DMS79 (cell line): ENCODE data around the gene TRAF3IP1.
"Not testable (repeated sequence)": the region's sequence is repeated elsewhere in the genome, so short reads cannot be mapped to it uniquely, and the experiment has no call there.

Source experiments
- DNase-seq: peaks from one replicate; lab custom pipeline; 2025; lab: John Stamatoyannopoulos, UW

The TRAF3IP1 gene

DNA sequence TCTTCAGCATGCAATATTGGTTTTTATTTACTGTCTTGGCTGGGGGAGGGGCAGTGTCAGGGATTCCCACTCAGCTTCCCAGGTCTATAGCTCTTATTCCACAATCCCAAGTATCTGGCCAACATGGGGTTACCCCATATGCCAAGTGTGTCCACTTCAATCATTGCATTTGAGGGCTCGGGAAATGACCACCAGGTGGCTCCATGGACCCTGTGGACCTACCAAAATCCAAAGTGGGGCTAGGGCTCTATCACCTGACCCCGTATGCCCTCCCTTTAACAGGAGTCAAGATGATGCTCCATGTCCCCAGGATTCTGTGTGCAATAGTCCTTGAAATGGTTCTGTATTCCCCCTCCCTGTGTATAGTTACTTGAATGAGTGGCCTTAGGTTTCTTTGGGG, 12.1 kb upstream of the TRAF3IP1 start:
- no peak for DNase-seq

DNA sequence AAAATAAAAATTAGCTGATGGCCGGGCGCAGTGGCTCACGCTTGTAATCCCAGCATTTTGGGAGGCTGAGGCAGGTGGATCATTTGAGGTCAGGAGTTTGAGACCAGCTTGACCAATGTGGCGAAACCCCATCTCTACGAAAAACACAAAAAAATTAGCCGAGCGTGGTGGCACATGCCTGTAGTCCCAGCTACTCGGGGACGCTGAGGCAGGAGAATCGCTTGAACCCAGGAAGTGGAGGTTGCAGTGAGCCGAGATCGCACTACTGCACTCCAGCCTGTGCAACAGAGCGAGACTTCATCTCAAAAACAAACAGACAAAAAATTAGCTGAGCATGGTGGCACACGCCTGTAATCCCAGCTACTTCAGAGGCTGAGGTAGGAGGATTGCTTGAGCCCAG, 9.6 kb upstream of the TRAF3IP1 start:
- DNase-seq, result not testable (repeated sequence)

DNA sequence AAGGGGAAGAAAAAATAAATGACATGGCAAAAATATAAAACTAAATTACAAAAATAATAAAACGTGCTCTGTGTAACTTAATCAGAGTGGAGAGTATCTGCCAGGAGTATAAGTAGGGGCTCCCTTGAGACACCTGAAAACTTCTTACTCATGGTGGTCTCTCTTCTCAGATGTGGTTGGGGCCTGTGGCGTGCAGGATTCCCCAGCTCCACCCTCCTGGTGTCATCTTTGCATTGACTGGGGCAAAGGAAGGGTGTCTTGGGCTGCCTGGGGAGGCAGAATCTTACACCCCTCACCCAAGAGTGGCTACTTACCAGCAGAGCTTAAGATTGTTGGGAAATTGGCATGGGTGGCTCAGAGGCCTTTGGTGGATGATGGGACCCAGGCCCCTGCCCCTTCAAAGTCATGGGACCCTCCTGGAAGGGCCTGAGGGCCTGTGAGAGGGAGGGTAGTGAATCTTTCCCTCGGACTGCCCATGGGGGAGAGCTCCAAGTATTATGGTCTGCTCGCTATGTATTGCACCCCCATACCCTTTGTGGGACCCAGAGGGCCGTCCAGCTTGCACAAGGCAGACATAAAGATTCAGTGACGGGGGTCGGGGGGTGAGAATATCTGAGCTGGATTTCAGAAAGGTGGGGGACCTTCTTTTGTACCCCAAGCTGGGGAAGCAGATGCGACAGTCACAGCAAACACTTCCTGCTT, 6.9 kb upstream of the TRAF3IP1 start:
- no peak for DNase-seq

DNA sequence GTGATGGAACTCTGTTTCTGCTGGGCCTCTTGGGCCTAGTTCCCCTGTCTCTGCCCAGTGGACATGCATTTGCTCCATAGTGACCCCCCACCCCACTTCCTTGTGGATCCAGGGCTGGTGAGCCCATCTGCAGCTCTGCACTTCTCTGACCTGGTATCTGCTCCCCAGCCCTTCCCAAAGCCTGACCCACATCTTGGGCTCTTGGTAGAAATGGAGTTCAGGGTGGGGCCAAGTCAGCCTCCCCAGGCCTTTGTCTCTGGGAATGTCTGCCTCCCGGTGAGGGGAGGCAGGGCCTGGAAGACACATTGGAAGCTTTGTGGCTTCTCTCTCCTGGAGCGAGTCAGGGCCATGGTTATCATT, 6.3 kb upstream of the TRAF3IP1 start:
- DNase-seq, result no peak

DNA sequence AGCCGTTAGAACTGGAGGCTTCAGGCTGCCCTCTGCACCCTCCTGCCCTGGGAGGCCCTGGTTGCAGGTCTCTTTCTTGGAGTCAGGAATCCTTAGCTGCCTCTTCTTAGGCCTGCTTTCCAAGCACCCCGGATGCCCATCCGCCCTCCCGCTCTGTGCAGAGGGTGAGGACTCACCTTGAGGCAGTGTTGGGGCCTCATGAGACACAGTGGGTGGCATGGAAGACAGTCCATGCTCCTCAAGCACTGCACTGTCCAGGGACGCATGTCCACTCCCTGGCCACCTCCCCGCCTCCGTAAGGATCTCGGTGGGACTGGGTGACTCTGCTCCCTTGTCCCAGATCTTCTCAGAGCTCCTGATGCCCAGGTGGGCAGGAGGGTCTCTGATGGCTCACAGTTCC, 5.7 kb upstream of the TRAF3IP1 start:
- DNase-seq, result no peak

DNA sequence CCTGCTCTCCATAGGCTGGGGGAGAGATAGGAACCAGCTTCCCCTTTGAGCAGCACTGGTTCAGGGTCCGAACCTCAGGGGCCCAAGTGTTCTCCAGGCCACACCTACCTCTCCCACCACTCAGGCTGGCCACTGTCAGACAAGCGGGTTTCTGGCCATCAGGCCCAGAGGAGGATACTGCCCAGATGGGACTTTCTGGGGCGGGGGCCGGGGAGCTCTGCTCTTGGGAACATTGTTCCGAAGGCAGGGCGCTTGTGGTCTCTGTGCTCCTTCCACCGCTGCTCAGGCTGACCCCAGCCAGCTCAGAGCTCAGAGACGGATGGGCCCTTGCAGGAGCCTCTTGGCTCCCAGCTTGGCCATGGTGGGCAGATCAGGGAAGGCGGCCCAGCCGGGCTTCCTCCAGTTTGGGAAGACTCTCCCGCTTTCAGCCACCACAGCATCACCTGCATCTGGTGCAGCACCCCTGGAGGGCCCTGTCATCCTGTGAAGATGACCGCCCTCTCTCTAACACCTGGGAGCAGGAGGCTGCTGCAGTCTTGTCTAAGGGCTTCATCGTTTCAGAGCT, 5.2 kb upstream of the TRAF3IP1 start:
- DNase-seq, result no peak

DNA sequence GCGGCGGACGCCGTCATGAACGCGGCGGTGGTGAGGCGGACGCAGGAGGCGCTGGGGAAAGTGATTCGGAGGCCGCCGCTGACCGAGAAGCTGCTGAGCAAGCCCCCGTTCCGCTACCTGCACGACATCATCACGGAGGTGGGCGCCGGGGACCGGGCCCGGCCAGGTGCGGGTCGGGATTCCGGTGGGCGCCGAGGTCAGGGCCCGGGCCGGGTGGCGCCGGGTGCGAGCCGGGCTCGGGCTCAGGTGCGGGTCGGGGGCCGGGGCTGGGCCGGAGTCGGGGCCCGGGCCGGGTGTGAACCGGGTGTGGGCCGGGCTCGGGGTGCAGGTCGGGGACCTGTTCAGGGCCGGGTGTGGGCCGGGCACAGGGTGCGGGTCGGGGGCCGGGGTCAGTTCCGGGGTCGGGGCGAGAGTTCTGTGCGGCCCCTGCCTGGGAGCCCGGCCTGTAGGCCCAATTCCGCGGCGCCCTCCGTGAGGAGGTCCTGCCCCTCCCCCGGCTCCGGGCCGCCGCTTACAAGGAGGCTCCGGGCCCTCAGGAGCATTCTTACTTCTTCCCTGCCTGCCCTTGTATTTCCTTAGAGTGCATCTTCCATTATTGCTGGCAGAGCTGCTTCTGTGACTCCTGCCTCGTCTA, 447 bp downstream of the TRAF3IP1 start:
- no peak for DNase-seq

DNA sequence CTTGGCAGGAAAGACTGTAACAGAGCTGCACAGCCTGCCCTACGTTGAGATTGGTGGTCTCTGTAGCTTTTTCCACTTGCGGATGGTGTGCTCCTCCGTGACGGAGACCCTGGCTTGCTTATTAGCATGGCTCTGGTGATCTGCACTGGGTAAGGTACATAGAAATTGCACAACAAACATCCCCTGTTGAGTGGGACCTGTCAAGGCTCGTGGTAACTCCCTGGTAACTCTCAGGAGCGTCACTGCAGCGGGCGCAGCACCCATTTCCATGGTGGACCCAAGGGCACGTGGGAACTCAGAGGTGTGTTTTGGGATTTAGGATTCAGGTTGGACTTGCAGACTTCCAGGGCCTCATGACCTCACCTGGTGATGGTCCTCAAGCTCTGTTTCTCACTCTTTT, 1.1 kb downstream of the TRAF3IP1 start:
- DNase-seq, result no peak

DNA sequence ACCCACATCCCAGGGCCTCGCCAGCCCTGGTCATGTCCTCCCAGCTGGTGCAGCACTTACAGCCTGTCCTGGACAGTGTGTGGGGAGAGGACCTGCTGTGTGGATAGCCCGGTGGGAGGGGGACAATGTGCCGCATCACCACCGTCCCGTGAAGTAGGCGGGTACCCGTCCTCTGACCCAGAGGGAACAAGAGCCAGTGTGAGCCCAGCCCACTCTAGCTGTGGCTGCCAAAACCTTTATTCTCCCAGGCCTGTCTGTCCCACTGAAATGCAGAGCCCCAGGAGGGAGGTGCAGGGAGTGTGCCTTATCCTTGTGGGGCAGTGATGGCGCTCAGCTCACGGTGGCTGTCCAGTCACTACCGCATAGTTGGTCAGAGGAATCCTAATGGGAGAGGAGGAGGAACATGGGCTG, 1.7 kb downstream of the TRAF3IP1 start:
- DNase-seq, result no peak

DNA sequence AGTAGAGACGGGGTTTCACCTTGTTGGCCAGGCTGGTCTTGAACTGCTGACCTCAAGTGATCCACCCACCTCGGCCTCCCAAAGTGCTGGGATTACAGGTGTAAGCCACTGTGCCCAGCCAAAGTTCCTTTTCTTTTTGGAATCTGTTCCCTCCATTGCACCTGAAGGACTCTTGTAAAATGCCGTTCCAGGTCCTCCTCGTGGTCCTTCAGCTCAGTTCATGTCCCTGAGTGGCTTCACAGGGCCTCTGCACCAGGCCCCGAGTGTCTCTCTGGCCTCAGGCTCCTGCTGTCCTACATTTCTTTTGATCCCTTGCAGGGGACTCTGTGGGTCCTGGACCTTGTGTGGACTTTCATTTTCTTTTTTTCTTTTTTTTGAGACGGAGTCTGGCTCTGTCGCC, 3.9 kb downstream of the TRAF3IP1 start:
- not testable (repeated sequence) for DNase-seq

DNA sequence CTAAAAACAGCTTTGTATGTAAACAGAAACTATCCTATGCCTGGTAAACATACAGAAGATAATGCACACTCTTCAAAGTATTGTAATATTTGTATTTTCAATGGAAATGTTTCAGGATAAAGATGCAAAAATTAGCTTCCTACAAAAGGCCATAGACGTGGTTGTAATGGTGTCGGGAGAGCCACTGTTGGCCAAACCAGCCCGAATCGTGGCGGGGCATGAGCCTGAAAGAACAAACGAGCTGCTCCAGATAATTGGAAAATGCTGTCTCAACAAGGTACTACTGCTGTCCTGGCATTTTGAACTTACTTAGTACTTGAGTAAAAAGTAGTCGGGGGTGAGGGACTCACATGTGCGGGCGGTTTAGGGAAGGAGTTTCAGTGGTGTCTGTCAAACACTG, 5.4 kb downstream of the TRAF3IP1 start:
- DNase-seq, result no peak

DNA sequence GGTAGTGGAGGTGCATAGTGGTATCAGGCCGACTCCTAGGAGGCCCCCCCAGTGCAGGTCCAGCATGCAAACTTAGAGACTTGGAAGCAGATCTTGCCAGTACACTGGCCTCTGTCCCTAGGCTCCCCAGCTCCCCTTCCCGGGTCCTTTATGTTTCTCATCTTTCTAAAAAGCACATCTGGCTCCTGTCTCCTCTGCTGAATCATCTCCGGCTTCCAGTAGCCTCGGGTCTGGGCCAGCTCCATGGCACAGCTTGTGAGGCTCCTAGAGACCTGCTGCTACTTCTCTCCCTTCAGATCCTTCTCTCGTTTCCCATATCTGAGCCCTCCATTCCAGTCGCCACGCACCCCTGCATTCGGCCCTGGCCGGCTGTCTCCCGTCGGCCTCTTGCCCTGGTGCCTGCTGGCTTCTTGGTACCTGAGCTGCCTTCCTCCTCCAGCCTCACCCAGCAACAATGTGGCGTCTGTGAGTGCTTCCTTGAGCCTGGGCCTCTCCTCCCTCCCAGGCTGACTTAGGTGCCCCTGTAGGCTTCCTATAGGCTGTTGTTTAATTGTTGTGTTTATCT, 6.6 kb downstream of the TRAF3IP1 start:
- no peak for DNase-seq

DNA sequence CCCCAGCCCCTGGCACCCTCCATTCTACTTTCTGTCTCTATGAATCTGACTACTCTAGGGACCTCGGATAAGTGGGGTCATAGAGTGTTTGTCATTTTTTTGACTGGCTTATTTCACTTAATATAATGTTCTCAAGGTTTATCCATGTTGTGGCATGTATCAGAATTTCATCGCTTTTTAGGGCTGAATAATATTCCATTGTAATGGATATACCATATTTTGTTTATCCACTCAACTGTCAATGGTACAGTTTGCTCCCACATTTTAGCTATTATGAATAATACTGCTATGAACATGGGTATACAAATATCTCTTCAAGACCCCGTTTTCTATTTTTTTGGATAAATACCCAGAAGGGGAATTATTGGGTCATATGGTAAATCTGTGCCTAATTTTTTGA, 7.4 kb downstream of the TRAF3IP1 start:
- DNase-seq, result no peak

DNA sequence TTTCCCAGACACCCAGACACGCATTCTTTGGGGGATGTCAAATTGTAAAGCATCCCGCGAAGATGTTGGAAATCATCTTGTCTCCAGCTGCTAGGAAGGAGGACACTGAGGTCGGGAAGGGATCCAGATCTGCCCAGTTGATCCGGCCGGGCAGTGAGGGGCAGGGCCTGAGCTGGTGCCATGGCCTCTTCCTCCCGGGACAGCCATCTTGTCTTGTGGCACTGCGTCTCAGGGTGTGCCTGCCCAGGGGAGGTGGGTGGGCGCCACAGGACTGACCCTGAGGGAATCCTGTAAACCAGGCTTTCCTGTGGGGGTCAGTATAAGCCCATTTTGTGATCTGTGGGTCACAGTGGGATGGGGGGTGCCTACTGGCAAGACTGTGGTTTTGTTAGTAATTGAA, 10.1 kb downstream of the TRAF3IP1 start:
- DNase-seq, result no peak

DNA sequence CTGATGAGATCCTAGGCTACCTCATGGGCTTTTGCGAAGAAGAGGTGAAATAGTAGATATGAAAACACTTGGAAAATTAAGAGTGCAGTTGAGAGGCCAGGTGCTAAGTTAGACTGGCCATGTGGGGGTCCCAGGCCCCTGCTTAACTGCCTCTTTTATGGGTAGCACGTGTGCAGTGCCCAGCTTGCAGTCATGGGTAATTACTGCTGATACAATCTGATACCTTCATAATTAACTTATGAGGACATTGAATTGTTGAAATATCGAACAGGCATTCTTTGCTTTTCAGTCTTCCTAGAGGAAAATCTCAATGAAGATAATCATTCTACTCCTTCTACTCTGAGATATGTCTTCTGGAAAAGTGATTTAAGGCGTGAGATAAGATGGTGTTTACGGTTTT, 11.6 kb downstream of the TRAF3IP1 start:
- peak; percentile 24 for DNase-seq

DNA sequence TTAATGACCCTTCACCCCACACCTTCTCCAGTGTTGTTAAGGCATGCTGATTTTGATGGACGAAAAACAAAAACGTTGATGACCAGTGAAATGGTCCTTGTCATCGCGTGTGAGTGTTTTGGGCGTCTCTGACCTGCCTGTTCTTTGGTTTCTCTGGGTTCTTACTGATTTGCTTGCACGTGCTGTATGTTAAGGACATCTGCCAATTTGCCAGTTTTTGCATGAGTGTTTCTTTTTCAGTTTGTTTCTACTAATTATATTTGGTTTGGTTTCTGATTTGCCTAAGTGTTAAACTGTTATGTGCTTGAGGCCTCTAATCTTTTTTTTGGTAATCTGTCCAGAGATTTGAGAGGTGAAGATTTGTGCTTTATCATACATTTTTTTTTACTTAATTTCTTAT, 14.6 kb downstream of the TRAF3IP1 start:
- DNase-seq, result no peak

DNA sequence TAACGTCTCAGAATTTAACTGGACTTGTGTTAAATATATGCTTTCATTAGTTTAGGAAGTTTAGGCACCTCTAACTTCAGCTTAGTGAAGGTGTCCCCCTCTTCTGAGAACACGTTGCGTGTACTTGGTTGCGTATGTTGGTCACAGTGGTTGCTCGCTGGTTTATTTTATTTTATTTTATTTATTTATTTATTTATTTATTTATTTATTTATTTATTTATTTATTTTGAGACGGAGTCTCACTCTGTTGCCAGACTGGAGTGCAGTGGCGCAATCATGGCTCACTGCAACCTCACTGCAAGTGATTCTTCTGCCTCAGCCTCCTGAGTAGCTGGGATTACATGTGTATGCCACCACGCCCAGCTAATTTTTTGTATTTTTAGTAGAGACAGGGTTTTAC, 15.3 kb downstream of the TRAF3IP1 start:
- not testable (repeated sequence) for DNase-seq

DNA sequence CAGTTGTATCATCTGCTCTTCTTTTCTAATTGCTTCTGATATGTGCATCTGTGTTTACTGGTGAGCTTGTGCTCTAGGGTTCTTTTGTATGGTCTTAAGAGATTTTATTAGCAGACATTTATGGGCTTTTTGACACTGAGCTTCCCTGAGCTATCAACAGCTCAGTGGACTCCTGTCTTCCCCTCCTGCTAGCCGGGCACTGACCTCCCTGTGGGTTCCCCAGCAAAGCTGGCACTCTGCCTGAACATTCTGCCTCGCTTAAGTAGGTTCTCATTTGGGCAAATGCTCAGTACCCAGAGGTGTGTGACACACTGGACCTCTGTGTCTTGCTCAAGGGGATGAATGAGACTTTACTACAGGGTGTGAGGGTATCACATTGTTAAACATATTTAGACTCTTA, 15.8 kb downstream of the TRAF3IP1 start:
- DNase-seq, result no peak

DNA sequence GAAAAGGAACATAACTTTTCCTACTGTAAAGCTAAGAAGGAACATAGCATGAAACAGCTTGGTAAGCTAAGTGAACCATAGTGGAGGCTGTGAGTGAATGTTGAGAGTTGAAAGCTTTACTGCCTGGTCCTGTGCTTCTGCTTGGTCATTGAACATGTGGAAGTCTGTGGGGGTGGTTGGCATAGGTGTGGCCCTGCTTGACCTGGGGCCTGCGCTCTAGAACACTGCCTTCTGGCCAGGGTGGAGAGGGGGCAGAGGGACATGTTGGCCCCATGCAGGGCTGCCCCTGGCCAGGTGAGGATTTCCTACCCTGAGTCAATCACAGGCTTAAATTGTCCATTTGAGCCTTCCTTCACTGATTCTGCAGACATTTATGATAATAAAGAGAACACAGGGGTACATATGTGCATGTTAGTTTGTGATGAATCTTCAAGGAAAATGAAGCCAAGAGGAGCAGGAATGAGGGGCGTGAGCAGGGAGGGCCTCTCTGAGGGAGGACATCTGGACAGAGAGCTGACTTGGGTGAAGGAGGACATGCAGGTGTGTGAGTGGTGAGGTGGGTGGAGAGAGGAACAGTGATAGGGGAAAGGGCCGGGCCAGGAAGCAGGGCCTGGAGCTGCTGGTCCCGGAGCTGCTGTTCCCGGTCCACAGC, 16.6 kb downstream of the TRAF3IP1 start:
- DNase-seq, result no peak

DNA sequence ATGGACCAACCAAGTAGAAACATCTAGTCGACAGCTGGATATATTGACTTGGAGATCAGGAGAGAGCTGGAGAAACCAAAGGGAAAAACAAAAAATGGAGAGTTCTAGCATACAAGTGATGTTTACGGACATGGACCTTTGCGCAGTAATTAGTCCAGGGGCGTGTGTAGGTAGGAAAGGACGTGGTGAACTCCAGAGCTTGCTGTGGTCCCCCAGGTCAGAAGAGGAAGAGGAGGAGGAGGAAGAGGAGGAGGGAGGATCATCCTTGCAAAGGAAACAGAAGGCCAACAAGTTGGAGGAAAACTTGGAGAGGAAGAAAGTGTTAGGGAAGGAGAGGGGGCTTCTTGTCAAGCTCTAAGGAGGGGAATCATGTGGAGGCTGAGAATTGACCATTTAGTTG, 17.5 kb downstream of the TRAF3IP1 start:
- no peak for DNase-seq

DNA sequence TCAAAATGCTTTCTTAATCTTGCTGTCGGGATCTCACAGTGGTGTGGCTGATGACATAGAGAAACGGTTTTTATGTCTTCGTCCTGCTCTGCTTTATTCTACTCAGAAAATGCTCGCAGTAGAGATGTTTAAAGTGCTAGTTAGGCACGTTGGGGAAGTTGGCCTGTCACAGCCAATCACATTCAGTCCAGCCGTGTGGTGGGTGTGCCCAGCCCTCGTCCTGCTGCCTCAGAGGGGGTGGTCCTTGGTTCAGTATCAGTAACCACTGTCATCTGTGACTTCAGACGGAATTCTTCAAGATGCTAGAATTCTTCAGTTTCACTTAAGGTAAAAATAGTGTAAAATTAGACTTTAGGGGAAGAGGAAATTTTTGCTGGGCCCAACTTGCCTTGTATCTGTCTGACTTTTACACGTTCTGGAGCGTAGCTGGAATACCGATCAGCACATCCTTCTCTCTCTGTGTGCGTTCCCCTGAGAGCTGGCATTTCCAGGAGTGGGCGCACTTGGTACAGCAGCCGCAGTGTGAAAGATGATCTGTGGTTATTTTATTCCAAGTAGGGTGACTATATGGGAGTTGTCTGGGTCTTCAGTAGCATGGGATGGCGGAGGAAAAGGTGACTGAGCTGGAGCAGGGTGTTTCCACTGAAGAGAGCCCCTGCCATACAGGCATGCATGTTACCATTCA, 18.5 kb downstream of the TRAF3IP1 start:
- no peak for DNase-seq

DNA sequence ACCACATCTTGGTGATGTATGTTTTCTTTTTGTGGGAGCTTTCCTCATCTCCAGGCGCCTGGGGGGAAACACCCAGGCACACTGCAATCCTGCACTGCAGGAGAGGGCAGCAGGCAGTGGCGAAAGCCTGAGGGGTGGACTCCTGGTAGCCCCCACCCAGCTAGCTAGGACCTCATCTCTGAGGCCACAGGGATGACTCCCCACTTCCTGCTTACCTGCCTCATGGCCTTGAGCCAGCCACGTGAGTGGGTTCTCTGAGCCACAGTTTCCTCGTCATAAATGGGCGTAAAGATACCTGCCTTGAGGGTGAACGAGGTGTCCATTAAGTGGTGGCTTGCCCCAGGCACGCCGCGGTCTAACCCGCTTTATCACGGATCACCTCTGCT, 19.1 kb downstream of the TRAF3IP1 start:
- DNase-seq, result no peak
